ENCODE results near the gene C4orf54. TPM values are rescaled to one million over a fixed set of nuclear protein-coding genes. Genes with fewer than 3 reads are reported as not detected.

Gene C4orf54
- total RNA-seq, 2 experiments from 2014 or later = not detected

- Mint-ChIP-seq H3K27me3 (ENCODE audit: low read depth) (peaks cover 18% of the 10 kb centered on the region), H3K27ac (no peak overlapping the region), H3K36me3 (ENCODE audit: low read depth) (peaks cover 2% of the 10 kb centered on the region), H3K9me3 (peaks cover 18% of the 10 kb centered on the region), H3K4me3 (no peak overlapping the region), H3K4me1 (ENCODE audit: low read depth) (no peaks in the 10 kb centered on the region)
- intact Hi-C loops (cut with micrococcal nuclease) = no loop called here
- no peak for DNase-seq
- CTCF ChIA-PET = no interaction called here
Measured at GRCh38 chr4:99669084-99669483, 11.5 kb upstream of the C4orf54 start.

- CTCF ChIA-PET = no interaction called here
- H3K27me3 Mint-ChIP-seq (ENCODE audit: low read depth) = peaks cover 22% of the 10 kb centered on the region
- H3K27ac Mint-ChIP-seq = no peak overlapping the region
- intact Hi-C loops (cut with micrococcal nuclease) = no loop called here
- H3K9me3 Mint-ChIP-seq = peaks cover 14% of the 10 kb centered on the region
- peaks cover 2% of the 10 kb centered on the region for H3K36me3 Mint-ChIP-seq (ENCODE audit: low read depth)
- H3K4me3 Mint-ChIP-seq = no peak overlapping the region
- no peak for DNase-seq
- no peaks in the 10 kb centered on the region for H3K4me1 Mint-ChIP-seq (ENCODE audit: low read depth)
Measured at GRCh38 chr4:99668472-99668871, 10.8 kb upstream of the C4orf54 start.

GRCh38 chr4:99665983-99666382 is 8.4 kb upstream of the C4orf54 start:
- intact Hi-C loops (cut with micrococcal nuclease) = no loop called here
- Mint-ChIP-seq H3K9me3 (no peaks in the 10 kb centered on the region), H3K36me3 (ENCODE audit: low read depth) (no peaks in the 10 kb centered on the region), H3K27me3 (ENCODE audit: low read depth) (peaks cover 20% of the 10 kb centered on the region), H3K4me1 (ENCODE audit: low read depth) (no peaks in the 10 kb centered on the region), H3K4me3 (no peak overlapping the region), H3K27ac (no peak overlapping the region)
- no peak for DNase-seq
- CTCF ChIA-PET = no interaction called here

- intact Hi-C loops (cut with micrococcal nuclease) = no loop called here
- CTCF ChIA-PET = interaction anchor here (1.1 kb wide), 1 partner anchor 143 kb away, joined by 4 read pairs; no protein-coding TSS in a partner anchor
- Mint-ChIP-seq H3K9me3 (no peaks in the 10 kb centered on the region), H3K27me3 (ENCODE audit: low read depth) (peaks cover 14% of the 10 kb centered on the region), H3K4me1 (ENCODE audit: low read depth) (no peaks in the 10 kb centered on the region), H3K4me3 (no peak overlapping the region), H3K36me3 (ENCODE audit: low read depth) (no peaks in the 10 kb centered on the region), H3K27ac (no peak overlapping the region)
- no peak for DNase-seq
Measured at GRCh38 chr4:99664716-99665115, 7.1 kb upstream of the C4orf54 start.

GRCh38 chr4:99661907-99662306 is 4.3 kb upstream of the C4orf54 start:
- DNase-seq = no peak
- intact Hi-C loops (cut with micrococcal nuclease) = no loop called here
- H3K9me3 Mint-ChIP-seq = no peaks in the 10 kb centered on the region
- no peak overlapping the region for H3K4me3 Mint-ChIP-seq
- CTCF ChIA-PET = no interaction called here
- H3K27ac Mint-ChIP-seq = no peak overlapping the region
- H3K36me3 Mint-ChIP-seq (ENCODE audit: low read depth) = no peaks in the 10 kb centered on the region
- H3K27me3 Mint-ChIP-seq (ENCODE audit: low read depth) = peaks cover 11% of the 10 kb centered on the region
- no peaks in the 10 kb centered on the region for H3K4me1 Mint-ChIP-seq (ENCODE audit: low read depth)

- Mint-ChIP-seq H3K9me3 (no peaks in the 10 kb centered on the region), H3K4me1 (ENCODE audit: low read depth) (no peaks in the 10 kb centered on the region), H3K27ac (no peak overlapping the region), H3K36me3 (ENCODE audit: low read depth) (no peaks in the 10 kb centered on the region), H3K27me3 (ENCODE audit: low read depth) (peaks cover 8% of the 10 kb centered on the region), H3K4me3 (no peak overlapping the region)
- DNase-seq = no peak
- intact Hi-C loops (cut with micrococcal nuclease) = no loop called here
- CTCF ChIA-PET = interaction anchor here (0.6 kb wide), 1 partner anchor 248 kb away, joined by 3 read pairs; no protein-coding TSS in a partner anchor
Measured at GRCh38 chr4:99658666-99659065, 1.0 kb upstream of the C4orf54 start.

- DNase-seq = no peak
- Mint-ChIP-seq H3K27me3 (ENCODE audit: low read depth) (peaks cover 2% of the 10 kb centered on the region), H3K27ac (no peak overlapping the region), H3K9me3 (no peaks in the 10 kb centered on the region), H3K4me3 (no peak overlapping the region), H3K4me1 (ENCODE audit: low read depth) (no peaks in the 10 kb centered on the region), H3K36me3 (ENCODE audit: low read depth) (no peaks in the 10 kb centered on the region)
- intact Hi-C loops (cut with micrococcal nuclease) = no loop called here
- CTCF ChIA-PET = no interaction called here
Measured at GRCh38 chr4:99655308-99656081, 2.1 kb downstream of the C4orf54 start.

GRCh38 chr4:99654361-99654761 is 3.3 kb downstream of the C4orf54 start:
- H3K4me3 Mint-ChIP-seq = no peak overlapping the region
- no peaks in the 10 kb centered on the region for H3K36me3 Mint-ChIP-seq (ENCODE audit: low read depth)
- intact Hi-C loops (cut with micrococcal nuclease) = no loop called here
- no peak for DNase-seq
- peaks cover 2% of the 10 kb centered on the region for H3K27me3 Mint-ChIP-seq (ENCODE audit: low read depth)
- H3K27ac Mint-ChIP-seq = no peak overlapping the region
- CTCF ChIA-PET = no interaction called here
- H3K9me3 Mint-ChIP-seq = no peaks in the 10 kb centered on the region
- no peaks in the 10 kb centered on the region for H3K4me1 Mint-ChIP-seq (ENCODE audit: low read depth)

- H3K9me3 Mint-ChIP-seq = no peaks in the 10 kb centered on the region
- DNase-seq = no peak
- intact Hi-C loops (cut with micrococcal nuclease) = no loop called here
- H3K27me3 Mint-ChIP-seq (ENCODE audit: low read depth) = no peaks in the 10 kb centered on the region
- no peak overlapping the region for H3K4me3 Mint-ChIP-seq
- H3K36me3 Mint-ChIP-seq (ENCODE audit: low read depth) = no peaks in the 10 kb centered on the region
- no peak overlapping the region for H3K27ac Mint-ChIP-seq
- CTCF ChIA-PET = no interaction called here
- H3K4me1 Mint-ChIP-seq (ENCODE audit: low read depth) = no peaks in the 10 kb centered on the region
Measured at GRCh38 chr4:99653916-99654315, 3.7 kb downstream of the C4orf54 start.

- intact Hi-C loops (cut with micrococcal nuclease) = no loop called here
Measured at GRCh38 chr4:99652596-99653436, 4.8 kb downstream of the C4orf54 start.

GRCh38 chr4:99651811-99652485 is 5.7 kb downstream of the C4orf54 start:
- H3K9me3 Mint-ChIP-seq = no peaks in the 10 kb centered on the region
- DNase-seq = no peak
- H3K4me3 Mint-ChIP-seq = no peak overlapping the region
- H3K27me3 Mint-ChIP-seq (ENCODE audit: low read depth) = no peaks in the 10 kb centered on the region
- H3K4me1 Mint-ChIP-seq (ENCODE audit: low read depth) = no peaks in the 10 kb centered on the region
- no peak overlapping the region for H3K27ac Mint-ChIP-seq
- CTCF ChIA-PET = no interaction called here
- H3K36me3 Mint-ChIP-seq (ENCODE audit: low read depth) = no peaks in the 10 kb centered on the region
- intact Hi-C loops (cut with micrococcal nuclease) = no loop called here

More at GRCh38 chr4:99652596-99653436, 4.8 kb downstream of the C4orf54 start:
- no peaks in the 10 kb centered on the region for H3K27me3 Mint-ChIP-seq (ENCODE audit: low read depth)
- no peak overlapping the region for H3K4me3 Mint-ChIP-seq
- H3K36me3 Mint-ChIP-seq (ENCODE audit: low read depth) = no peaks in the 10 kb centered on the region
- H3K4me1 Mint-ChIP-seq (ENCODE audit: low read depth) = no peaks in the 10 kb centered on the region
- no peak for DNase-seq
- no peaks in the 10 kb centered on the region for H3K9me3 Mint-ChIP-seq
- CTCF ChIA-PET = no interaction called here
- no peak overlapping the region for H3K27ac Mint-ChIP-seq

- Mint-ChIP-seq H3K4me1 (ENCODE audit: low read depth) (no peaks in the 10 kb centered on the region), H3K4me3 (no peak overlapping the region), H3K36me3 (ENCODE audit: low read depth) (no peaks in the 10 kb centered on the region), H3K27ac (no peak overlapping the region), H3K27me3 (ENCODE audit: low read depth) (no peaks in the 10 kb centered on the region), H3K9me3 (no peaks in the 10 kb centered on the region)
- intact Hi-C loops (cut with micrococcal nuclease) = no loop called here
- CTCF ChIA-PET = no interaction called here
- DNase-seq = no peak
Measured at GRCh38 chr4:99651016-99651769, 6.4 kb downstream of the C4orf54 start.

All from activated naive CD4-positive, alpha-beta T cell treated with anti-CD3 and anti-CD28 coated beads for 36 hours (primary cell).